C4-2B (cell line): ENCODE results near the gene DNAJA2.

Experiments used
- H3K27ac ChIP-seq: fragments of 450-650 bp; 2 replicates; pipeline ENCODE4 v1.5.1; 2017
- ZFX ChIP-seq: fragments of 450-650 bp; IDR thresholded peaks from 2 replicates; pipeline ENCODE4 v1.6.1; 2017
- TF ChIP-seq, protein P1 (sequence below): fragments of 450-650 bp; conservative IDR thresholded peaks from 2 replicates; pipeline ENCODE4 v1.5.1; 2017; ENCODE audit warnings: mild to moderate bottlenecking

DNAJA2 gene

GRCh38 chr16:46908540-46909372 is 64.7 kb downstream of the DNAJA2 start:
- no peak for TF ChIP-seq ZFX
- TF ChIP-seq, protein P1, sequence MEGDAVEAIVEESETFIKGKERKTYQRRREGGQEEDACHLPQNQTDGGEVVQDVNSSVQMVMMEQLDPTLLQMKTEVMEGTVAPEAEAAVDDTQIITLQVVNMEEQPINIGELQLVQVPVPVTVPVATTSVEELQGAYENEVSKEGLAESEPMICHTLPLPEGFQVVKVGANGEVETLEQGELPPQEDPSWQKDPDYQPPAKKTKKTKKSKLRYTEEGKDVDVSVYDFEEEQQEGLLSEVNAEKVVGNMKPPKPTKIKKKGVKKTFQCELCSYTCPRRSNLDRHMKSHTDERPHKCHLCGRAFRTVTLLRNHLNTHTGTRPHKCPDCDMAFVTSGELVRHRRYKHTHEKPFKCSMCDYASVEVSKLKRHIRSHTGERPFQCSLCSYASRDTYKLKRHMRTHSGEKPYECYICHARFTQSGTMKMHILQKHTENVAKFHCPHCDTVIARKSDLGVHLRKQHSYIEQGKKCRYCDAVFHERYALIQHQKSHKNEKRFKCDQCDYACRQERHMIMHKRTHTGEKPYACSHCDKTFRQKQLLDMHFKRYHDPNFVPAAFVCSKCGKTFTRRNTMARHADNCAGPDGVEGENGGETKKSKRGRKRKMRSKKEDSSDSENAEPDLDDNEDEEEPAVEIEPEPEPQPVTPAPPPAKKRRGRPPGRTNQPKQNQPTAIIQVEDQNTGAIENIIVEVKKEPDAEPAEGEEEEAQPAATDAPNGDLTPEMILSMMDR = peak; percentile 78
- no peak overlapping the region for H3K27ac ChIP-seq

GRCh38 chr16:46907061-46907774 is 66.3 kb downstream of the DNAJA2 start:
- TF ChIP-seq, protein P1 = no peak
- H3K27ac ChIP-seq = no peak overlapping the region

DNA sequence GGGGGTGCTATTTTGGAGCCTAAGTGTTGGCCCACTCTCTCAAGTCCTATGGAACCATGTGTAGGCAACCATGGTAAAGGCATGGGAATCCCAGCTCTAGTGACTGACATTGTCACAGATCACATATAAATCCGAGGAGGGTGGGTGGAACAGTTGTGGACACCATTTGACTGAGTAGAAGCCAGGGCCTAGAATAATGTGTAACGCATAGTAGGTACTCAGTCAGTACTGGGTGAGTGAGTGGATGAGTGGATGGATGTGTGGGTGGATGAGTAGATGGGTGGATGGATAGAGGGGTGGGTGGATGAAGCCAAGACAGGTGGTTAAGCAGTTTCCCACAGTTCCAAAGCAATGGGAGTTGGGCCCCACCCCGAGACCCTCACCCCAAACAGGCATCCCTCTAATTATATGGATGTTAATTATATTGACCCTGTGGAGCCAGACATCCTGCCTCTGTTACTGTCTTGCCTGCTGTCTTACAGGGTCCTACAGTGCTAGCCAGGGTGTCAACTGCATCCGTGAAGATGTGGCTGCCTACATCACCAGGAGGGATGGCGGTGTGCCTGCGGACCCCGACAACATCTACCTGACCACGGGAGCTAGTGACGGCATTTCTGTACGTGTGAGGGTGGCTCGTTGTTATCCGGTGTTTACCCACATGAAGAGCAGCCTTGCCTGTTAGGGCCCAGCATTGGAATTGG is 67.0 kb downstream of the DNAJA2 start:
- no peak overlapping the region for H3K27ac ChIP-seq
- TF ChIP-seq ZFX = no peak
- TF ChIP-seq, protein P1 = no peak
